Measurements from ENCODE around the gene NR5A2.

Gene NR5A2

GRCh38 chr1:200206340-200206739 is 178.8 kb downstream of the NR5A2 start:
- no peak for DNase-seq (ENCODE audit: low spot score)

- DNase-seq (ENCODE audit: low spot score) = no peak
Observed at GRCh38 chr1:200206761-200207160, 179.3 kb downstream of the NR5A2 start.

GRCh38 chr1:200207711-200208126 is 180.2 kb downstream of the NR5A2 start:
- no peak for DNase-seq (ENCODE audit: low spot score)

GRCh38 chr1:200211157-200211556 is 183.6 kb downstream of the NR5A2 start:
- DNase-seq (ENCODE audit: low spot score) = no peak

- DNase-seq (ENCODE audit: low spot score) = no peak
Observed at GRCh38 chr1:200213392-200213791, 185.9 kb downstream of the NR5A2 start.

GRCh38 chr1:200213921-200214320 is 186.4 kb downstream of the NR5A2 start:
- DNase-seq (ENCODE audit: low spot score) = no peak

- DNase-seq (ENCODE audit: low spot score) = no peak
Observed at GRCh38 chr1:200215350-200215749, 187.8 kb downstream of the NR5A2 start.

- DNase-seq (ENCODE audit: low spot score) = no peak
Observed at GRCh38 chr1:200217703-200218102, 190.2 kb downstream of the NR5A2 start.

GRCh38 chr1:200221614-200222282 is 194.2 kb downstream of the NR5A2 start:
- no peak for DNase-seq (ENCODE audit: low spot score)

GRCh38 chr1:200223207-200223606 is 195.7 kb downstream of the NR5A2 start:
- DNase-seq (ENCODE audit: low spot score) = no peak

GRCh38 chr1:200223613-200224012 is 196.1 kb downstream of the NR5A2 start:
- DNase-seq (ENCODE audit: low spot score) = no peak

- no peak for DNase-seq (ENCODE audit: low spot score)
Observed at GRCh38 chr1:200224315-200224714, 196.8 kb downstream of the NR5A2 start.

- DNase-seq (ENCODE audit: low spot score) = no peak
Observed at GRCh38 chr1:200226268-200226968, 198.9 kb downstream of the NR5A2 start.

- no peak for DNase-seq (ENCODE audit: low spot score)
Observed at GRCh38 chr1:200226969-200227303, 199.4 kb downstream of the NR5A2 start.
